GM12878 (cell line): ENCODE measurements around the gene GPC6.

Experiments used
- CTCF ChIP-seq, 3 experiments: IDR thresholded peaks in 2 of 3; conservative IDR thresholded peaks in 1 of 3; 2 replicates each; pipeline ENCODE4 v1.5.1; 2011; ENCODE audit warnings: low read depth in 3 of 3, low read length in 3 of 3, mild to moderate bottlenecking in 3 of 3, control low read depth in 2 of 3, moderate library complexity in 2 of 3, inconsistent platforms in 1 of 3, mixed read lengths in 1 of 3; ENCODE audit not compliant: control insufficient read depth in 2 of 3, insufficient read depth in 1 of 3; ENCODE audit errors: extremely low read depth in 1 of 3
- E2F8 ChIP-seq: fragments of 450-650 bp; IDR thresholded peaks from 2 replicates; pipeline ENCODE4 v1.6.1; 2018; ENCODE audit warnings: mild to moderate bottlenecking, low read depth, moderate library complexity; ENCODE audit not compliant: partially characterized antibody
- JUND ChIP-seq: IDR thresholded peaks from 2 replicates; pipeline ENCODE4 v1.6.1; 2012; ENCODE audit warnings: low read depth, mild to moderate bottlenecking, low read length, improper control_type of control experiment, moderate library complexity
- NR2C2 ChIP-seq: IDR thresholded peaks from 2 replicates; pipeline ENCODE4 v1.6.1; 2011; ENCODE audit warnings: borderline replicate concordance, low read depth; ENCODE audit not compliant: control insufficient read depth, insufficient read length

GRCh38 chr13:93418398-93418797 lies 191.8 kb downstream of the GPC6 start:
- TF ChIP-seq CTCF (IDR thresholded peaks at IDR 0.05 in 2 of 3, conservative IDR thresholded peaks at IDR 0.05 in 1 of 3; ENCODE audit: control insufficient read depth in 2 of 3, extremely low read depth in 1 of 3, insufficient read depth in 1 of 3, low read depth in 3 of 3, low read length in 3 of 3): no peak
- TF ChIP-seq E2F8: no peak
- TF ChIP-seq NR2C2: no peak
- no peak for TF ChIP-seq JUND
